Activated naive CD4-positive, alpha-beta T cell treated with anti-CD3 and anti-CD28 coated beads, Interleukin-2, amount 50 U/mL, for 16 hours (primary cell): ENCODE measurements around the gene SOX6.
"Not testable (repeated sequence)": the region's sequence is repeated elsewhere in the genome, so short reads cannot be mapped to it uniquely, and the experiment has no call there.

Experiments used
- DNase-seq: peaks from one replicate; pipeline ENCODE4 v3.0.0-alpha.2; 2020

Gene SOX6

DNA sequence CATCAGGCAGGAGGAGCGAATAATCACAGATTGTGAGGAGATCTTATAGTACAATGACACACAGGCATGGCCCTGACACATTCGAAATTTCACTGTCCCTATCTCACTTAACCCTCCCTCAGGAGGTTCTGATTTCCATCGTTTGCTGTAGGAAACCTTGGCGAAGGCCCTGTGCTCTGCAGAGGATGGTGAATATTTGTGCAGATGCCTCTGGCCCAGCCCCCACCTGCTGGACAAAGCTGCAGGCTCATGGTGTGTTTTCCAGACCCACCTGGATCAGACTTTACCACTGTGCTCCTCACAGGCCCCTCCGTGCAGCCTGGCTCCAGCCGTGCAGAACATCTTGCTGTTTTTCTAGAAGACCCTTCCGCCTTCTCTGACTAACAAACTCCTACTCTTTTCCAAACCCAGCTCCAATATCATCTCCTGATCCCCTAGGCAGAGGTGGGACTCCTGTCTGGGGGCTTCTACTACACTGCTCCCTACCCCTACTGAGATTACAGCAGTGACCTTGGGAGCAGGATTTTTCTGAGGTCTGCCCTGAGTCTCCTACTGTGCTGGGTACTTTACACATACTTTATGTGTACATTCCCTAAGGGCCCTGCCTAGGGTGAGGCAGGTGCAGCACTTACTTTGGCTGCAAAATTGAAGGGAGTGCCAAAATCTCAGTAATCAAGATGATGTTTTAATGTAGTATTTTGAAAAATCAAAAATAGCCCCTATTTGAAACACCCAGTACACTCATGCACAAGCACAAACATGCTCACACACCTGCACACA is 412.7 kb downstream of the SOX6 start:
- no peak for DNase-seq

DNA sequence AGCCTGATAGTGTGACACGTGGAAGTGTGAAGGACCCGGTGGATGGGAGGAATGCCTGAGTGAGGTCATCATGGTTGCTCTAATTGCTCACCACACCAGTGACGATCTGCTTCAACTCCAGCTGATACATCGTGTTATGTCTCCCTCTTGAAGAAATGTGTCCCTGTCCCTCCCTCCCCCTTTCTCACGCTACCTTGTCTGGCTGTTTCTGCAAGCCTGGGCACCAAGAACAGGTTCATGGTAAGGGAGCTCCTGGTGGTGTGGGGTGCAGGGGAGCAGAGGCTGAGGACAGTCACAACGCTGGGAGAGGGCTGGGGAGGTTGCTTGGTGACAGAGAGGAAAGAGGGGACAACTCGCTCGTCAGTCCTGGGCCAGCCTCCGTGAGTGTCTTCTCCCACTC is 413.4 kb downstream of the SOX6 start:
- no peak for DNase-seq

DNA sequence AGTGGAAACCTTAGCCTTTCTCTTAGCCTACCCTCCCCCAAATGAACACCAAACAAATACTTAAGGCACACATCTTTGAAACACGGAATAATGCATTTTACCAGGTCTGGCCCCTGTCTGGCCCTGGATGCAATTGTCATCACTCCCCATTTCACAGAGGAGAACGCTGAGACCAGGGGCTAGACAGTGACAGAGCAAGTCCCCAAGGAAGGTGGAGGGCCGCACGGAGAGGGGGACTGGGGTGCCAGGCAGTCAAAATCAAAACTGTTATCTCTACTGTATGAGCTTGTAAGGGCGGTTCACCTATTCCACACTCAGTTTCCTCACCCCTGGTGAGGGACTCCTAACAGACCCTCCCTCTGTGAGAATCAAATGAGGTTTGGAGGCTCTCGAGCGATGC is 414.2 kb downstream of the SOX6 start:
- no peak for DNase-seq

DNA sequence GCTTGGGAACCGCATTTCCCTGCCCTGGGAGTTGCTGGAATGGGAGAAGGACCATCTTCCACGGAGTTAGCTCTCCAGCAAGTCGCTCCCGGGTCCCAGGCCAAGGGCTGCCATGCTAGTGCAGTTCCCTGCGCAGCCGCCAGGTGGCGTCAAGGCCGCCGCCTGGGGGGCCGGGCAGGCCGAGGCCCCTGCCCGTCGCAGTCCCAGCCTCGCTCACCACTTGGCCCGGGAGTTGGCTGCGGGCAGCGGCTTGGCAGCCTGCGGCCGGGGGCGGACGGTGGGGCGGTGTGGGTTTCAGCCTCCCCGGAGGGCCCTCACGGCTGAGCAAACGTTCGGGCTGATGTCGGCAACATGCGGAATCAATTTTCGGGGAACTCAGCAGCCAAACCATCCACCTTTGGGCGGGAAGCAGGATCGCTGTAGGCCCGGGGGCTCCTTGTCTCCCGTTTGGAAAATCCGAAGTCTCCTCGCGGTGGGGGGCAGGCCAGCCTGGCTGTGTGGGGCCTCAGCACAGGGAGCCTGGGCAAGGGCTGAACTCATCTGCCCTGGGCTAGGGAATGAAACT is 415.1 kb downstream of the SOX6 start:
- no peak for DNase-seq

DNA sequence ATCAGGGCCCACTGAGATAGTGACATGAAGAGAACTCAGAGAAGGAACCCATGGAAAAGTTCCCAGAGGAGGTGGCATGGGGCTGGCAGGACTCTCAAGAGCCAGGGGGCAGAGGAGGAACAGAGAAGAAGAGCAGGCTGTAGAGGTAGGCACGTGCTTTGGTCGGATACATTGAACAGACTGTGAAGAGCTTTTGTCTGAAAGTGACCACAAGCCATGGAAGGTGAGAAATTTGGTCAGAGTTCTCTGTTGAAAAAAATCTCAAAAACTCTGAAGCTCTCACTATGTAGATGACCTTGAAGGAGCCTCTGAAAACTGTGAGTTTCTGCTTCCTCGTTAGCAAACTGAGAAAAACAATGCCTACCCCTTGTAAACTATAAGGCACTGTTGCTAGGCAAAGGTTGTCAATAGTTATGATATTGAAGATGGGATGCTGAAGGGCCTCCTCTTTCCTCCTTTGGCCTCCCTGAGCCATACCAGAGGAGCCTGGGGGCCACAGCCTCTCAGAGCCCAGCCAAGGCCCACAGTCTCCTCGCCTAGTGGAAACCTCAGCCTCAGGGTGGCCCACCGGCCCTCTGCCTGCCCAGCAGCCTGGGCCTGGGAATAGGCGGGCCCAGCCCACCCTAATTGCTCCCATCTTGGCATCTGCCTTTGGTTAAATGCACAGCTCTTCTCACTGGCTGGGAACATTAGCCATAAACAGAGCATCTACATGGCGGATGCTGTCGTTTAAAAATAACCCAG is 415.7 kb downstream of the SOX6 start:
- no peak for DNase-seq

DNA sequence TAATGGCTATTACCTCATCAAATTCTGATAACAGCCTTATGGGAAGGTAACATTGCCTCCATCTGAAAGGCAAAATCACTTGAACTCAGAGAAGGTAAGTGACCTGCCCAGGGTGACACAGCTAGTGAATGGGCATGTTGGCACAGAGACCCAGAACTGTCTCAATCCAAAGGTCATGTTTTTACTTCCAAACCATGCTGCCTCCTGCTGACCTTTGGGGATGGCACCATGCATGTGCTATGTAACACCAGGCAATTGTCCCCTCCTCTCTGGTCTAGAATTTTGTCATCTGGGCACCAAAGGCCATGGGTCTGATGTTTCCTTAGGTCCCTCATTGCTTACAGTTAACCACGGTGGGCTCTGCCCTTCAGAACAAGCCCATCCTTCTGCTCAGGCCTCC is 417.4 kb downstream of the SOX6 start:
- DNase-seq, result no peak

DNA sequence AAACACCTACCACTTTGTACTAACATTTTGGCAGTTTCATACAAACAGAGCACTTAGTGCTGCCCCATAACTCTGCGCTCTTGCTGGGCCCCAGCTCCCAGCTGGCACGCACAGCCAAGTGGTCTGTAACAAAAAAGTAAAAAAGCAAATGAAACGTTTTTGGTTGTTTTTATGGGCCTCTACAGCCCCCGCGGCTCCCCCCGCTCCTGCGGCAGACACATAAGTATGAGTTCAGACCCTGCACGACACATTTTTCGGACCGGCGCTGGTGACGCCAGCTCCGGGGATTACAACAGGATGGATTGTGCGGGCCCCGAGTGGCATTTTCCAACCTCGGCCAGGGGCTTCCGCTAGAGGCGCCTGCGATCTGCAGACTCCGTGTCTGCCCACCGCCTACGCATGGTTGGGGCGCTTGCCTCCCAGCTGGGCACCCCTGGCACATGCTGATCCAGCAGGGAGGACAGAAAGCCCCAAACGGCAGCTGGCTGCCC is 418.2 kb downstream of the SOX6 start:
- no peak for DNase-seq

DNA sequence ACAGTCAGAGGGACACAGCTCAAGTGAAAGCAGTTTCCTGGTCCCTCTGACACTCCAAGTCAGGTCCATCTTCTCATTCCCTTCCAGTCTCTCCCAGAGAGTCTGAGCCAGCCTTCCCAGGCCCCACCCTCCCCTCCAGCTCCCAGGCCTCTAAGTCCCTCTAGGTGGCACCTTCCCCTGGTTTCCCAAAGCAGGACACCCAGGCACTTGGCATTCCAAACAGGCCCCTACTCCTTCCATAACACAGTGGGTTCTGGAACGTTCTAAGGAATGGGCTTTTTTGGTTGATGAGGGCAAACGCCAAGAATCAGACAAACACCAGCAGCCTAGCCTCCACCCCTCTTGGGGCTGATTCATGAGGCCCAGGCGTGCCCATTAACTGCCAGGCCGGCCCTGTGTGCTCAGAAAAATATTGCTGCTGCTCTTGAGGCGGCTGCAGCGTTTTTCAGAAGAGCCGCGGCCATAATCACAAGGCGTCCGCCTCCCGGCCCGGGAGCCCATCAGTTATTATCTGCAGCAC is 418.7 kb downstream of the SOX6 start:
- no peak for DNase-seq

DNA sequence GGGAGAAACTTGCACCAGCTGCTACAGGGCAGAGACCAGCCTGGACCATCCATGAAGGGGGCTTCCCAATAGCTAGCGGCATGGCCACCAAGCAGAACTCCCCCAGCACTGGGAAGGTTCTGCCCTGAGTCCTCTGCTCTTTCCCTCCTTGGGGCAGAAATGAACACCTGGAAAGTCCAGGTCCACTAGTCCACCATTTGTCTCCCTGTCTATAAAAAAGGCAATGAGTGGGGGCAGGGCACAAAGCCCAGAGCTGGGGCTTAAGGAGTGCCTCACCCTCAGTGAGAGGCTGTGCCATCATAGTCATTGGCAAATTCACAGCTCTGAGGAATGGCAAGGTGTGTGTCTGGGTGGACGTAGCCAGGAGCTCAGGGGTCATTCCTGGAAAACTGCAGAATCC is 420.3 kb downstream of the SOX6 start:
- DNase-seq, result no peak

DNA sequence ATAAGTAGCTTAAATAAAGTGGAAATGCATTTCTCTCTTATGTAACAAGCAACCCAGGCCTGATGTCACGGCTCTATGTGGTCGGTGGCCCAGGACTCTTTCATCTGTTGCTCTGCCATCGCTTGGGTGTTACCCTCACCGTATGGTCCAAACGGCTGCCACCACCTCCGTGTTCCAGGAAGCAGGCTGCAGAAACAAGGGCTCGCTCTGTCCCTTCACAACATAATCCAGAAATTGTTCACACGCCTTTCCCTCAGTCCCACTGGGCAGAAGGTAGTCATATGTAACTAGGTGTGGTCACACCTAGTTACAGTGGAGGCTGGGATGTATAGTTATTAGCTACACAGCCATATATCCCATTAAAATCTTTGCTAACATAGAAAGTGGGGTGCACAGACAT is 421.0 kb downstream of the SOX6 start:
- DNase-seq, result no peak

DNA sequence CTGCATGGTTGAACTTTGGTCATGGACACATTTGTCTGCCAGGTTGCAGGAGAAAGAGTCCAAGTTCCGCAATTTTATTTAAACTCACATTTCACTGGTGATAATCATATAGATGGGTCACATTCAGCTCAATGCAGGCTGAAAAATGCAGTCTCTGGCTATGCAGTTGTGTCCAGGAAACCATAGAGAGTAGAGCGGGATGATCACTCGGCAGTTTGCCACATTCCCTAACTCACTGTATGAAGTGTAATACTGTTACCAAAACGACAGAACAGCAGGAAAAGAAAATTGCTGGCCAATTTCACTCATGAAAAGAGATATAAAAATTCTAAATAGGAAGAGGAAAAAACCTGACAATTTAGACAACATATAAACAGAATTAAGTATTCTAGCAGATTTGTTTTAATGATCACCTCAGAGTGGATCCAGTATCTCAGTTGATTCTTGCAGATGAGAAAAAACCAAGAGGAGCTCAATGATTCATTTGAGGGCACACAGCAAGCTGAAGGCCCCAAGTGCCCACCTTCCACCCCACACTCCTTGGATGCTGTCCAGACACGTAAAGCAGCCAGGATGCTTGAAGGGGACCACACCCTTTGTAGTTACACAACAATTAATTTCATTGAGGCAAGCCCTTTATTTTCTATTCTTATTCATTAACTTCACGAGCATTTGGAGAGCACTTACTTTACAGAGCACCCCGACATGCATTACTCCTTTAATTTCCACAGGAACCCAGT is 422.3 kb downstream of the SOX6 start:
- DNase-seq, result no peak

DNA sequence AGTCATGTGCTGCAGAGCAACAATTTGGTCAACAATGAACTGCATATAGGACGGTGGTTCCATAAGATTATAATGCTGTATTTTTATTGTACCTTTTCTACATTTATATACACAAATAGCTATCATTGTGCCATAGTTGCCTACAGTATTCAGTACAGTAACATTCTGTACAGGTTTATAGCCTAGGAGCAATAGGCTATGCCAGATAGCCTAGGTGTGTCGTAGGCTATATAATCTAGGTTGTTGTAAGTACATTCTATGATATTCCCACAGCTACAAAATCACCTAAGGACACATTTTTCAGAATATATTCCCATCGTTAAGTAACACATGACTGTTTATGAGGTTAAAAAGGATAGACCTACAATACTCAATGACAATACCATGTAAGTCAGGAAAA is 423.9 kb downstream of the SOX6 start:
- no peak for DNase-seq

DNA sequence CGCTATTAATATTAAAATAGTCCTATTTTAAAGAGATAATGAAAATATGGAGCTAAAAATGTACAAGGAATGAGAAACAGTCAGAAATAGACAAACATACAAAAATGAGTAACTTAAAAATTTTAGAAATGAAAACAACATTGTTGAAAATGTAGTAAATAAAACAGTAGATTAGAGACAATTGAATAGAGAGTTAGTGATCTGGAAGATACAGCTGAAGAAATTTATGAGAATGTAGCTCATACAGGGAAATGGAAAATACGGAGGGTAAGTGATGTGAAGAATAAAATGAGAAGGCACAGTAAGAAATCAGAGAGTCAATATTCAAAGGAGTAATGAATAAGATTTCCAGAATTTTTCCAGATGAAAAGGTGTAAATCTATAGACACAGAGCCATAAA is 424.8 kb downstream of the SOX6 start:
- DNase-seq, result no peak

DNA sequence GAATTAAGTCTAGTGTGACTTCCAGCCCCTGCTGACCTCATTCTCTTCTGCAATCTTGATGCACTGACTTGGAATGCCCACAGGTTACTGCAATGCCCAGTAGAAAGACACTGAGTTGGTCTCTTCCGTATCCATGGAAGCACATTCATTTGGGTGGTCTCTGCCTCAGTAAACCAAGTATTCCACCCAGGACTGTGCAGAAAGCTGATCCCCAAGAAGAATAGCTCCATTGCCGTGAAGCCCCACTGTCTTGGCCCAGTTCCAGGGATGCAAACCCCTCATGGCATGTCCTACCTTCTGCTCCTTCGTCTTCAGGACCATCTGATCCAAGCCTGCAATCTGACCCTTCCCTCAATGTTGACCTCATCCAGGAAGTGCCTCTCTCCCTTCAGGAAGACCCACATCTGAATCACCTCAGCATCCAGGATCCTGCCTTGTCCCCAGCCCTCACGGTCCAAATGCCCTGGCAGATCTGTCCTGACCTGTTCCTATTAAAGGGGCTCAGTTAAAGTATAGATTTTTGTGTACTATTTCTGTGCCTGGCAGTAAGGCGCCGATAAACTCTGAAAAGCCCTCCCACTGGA is 425.8 kb downstream of the SOX6 start:
- no peak for DNase-seq

DNA sequence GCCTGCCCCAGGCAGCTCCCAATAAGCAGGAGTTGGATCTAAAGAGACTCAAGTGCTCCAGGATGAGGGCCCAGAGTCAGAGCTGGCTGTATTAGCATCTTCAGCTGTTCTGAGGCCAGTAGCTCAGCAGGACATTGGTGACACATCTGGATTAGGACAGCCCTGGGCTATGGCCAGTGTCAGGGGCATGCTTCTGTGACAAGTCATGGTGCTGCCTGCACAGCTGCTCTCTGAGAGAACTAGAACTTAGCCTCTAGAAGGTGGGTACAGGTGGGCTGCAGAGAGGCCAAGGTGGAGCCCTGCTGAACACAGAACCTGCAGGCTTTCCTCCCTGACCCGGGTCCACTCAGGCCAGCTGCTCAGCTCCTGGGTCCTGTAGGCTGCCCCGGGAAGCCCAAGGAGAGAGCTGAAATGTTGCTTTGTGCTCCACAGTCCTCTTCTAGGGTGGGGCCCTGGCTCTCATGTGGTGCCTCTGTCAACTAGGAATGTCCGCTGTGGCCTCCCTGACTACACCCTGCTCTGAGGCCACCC is 426.9 kb downstream of the SOX6 start:
- DNase-seq, result no peak

DNA sequence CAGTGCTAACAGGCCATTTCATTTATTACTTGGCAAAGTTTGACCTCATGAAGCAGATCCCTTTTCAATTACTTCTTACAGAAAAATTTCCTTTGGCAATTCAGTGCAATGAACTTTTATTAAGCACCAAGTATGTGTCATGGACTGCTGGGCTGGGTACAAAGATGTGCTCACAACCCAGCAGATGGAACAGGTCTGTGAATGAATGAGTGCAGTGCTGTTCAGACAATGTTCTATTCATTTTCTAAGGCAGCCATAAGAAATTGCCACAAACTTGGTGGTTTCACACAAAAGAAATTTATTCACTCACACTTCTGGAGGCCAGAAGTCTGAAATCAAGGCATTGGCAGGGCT is 428.5 kb downstream of the SOX6 start:
- DNase-seq, result no peak

DNA sequence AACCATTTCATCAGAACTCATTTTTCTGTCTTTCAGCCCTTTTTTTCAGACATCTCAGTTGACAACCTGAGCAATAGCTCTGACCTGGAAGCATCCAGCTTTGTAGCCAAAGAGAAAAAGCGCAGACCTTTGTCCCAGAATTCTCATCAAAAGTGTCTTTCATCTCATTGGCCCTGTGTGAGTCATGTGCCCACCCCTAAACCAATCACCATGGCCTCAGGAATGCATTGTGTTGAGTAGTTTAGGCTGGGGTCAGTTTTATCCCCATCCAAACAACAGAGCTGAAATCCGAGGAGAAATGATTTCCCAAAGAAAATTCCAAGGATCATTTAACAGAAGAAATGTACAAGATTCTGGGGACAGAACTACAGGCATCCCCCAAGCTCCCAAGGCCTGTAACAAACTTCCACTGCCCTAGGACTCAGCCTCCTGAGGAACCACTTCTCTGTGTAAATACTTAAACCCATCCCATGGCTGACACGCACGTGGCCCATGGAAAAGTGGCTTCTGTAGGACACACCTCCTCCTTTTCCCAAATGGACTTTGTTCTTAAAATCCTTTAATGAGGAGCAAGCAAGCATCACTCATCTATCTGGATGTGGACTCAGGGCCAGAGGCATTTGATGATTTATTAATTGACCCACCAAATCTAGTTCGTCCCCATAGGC is 429.0 kb downstream of the SOX6 start:
- no peak for DNase-seq

DNA sequence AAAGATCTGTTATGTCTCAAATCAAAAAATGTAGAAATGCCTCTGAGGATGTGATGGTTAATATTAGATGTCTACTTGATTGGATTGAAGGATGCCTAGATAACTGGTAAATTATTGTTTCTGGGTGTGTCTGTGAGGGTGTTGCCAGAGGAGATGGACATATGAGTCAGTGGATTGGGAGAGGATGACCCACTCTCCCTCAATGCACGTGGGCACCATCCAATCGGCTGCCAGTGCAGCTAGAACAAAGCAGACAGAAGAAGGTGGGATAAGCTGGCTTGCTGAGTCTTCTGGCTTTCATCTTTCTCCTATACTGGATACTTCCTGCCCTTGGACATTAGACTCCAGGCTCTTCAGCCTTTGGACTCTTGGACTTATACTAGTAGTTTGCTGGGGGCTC is 430.3 kb downstream of the SOX6 start:
- no peak for DNase-seq

DNA sequence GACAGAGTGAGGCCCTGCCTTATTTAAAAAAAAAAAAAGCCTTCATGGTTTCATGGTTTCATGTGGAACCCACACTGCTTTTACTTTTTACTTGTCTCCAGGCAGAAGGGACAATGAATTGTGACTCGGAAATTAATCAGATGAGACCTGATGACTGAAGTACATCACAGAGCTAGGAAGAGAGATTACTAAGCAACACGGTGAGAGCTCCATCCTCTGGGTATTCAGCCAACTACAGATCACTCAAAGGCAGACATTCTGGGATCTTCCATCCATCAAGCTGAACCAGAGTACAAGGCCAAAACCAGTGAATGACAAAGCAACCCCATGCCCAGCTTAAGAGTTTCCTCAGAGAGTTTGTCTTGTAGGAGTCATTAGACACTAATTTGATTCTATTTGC is 433.2 kb downstream of the SOX6 start:
- no peak for DNase-seq

DNA sequence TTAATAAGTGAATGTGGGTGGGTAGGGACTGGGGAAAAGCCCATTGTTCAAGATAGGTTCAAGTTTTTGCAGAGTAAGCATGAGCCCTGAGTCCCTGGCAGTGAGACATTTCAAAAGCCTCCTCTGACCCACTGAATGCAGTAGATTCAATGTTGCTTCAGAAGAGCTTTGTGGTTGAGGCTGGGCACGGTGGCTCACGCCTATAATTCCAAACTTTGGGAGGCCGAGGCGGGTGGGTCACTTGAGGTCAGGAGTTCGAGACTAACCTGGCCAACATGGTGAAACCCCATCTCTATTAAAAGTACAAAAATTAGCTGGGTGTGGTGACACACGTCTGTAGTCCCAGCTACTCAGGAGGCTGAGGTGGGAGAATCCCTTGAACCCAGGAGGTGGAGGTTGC is 433.6 kb downstream of the SOX6 start:
- not testable (repeated sequence) for DNase-seq

DNA sequence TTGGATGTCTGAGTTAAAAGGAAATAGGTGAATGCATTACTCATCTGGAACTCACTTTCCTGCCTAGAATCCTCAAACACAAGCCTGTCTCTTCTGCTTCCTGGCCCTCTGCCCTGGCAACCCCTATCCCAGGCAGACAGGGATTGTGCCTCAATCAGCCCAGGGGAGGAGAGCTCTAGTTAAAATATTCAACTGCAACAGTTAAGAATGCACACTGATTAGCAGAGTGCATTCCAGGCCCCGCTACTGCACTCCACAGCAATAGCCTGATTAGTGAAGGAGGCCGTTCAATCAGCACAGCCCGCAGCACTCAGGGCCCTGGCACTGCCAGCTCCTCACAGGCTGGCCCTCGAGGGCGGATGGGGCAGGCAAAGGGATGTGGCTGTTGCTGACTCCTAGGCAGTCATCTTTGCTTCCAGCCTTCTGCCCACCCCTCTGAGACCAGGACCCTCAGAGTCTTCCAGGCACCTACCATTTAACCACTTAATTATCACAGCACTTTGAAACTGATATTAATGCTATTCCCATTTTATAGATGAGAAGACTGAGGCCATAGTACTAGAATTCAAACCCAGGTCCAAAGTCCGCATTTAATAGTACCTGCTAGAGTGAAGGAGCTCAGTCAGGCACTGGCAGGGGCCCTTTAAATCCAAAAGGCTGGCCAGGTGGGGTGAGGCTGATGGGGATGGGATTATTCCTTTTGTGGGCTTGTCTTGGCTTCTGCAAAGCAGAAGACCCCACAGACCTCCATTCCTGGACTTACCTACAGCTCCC is 435.3 kb downstream of the SOX6 start:
- DNase-seq, result no peak
